OCI-LY7 (cell line): Measurements from ENCODE around the gene FBN1. TPM values are rescaled to one million over a fixed set of nuclear protein-coding genes. Genes with fewer than 3 reads are reported as not detected.

Experiments used
- BruUV-seq: library from RNA; stranded (reverse); fragments of 400-500 nt; replicated peaks from 2 replicates; lab custom pipeline; 2021; lab: Mats Ljungman, UMichigan
- CTCF ChIA-PET: fragments of 300-600 bp; sonication (Branson Sonifier 250); formaldehyde crosslinking; loops from one replicate; lab custom pipeline; 2022; ENCODE audit warnings: antibody characterized with exemption; ENCODE audit not compliant: unreplicated experiment; lab: Charles Lee
- POLR2A ChIA-PET: fragments of 300-600 bp; sonication (Branson Sonifier 250); formaldehyde crosslinking; loops from one replicate; lab custom pipeline; 2022; ENCODE audit warnings: antibody characterized with exemption; lab: Charles Lee
- DNase-seq: peaks from one replicate; pipeline ENCODE4 v3.0.0-alpha.2; 2015; ENCODE audit warnings: low spot score
- H2AFZ ChIP-seq: fragments of 200-600 bp; sonication (generic), shearing (Covaris generic); 2 replicates; pipeline ENCODE4 v1.6.1; 2014; ENCODE audit warnings: mild to moderate bottlenecking, antibody characterized with exemption, low read length, moderate library complexity
- H3K27ac ChIP-seq: fragments of 200-600 bp; sonication (generic); 2 replicates; pipeline ENCODE4 v1.5.1; 2014; ENCODE audit warnings: mixed run types, low read depth, mild to moderate bottlenecking, moderate library complexity, low read length, inconsistent platforms; ENCODE audit not compliant: poor library complexity, severe bottlenecking
- H3K36me3 ChIP-seq: fragments of 200-600 bp; sonication (generic); 2 replicates; pipeline ENCODE4 v1.6.1; 2014; ENCODE audit warnings: mild to moderate bottlenecking, antibody characterized with exemption, low read length, moderate library complexity, mixed read lengths; ENCODE audit not compliant: insufficient read depth
- H3K4me1 ChIP-seq: fragments of 200-600 bp; sonication (generic); 2 replicates; pipeline ENCODE4 v1.5.1; 2014; ENCODE audit warnings: mild to moderate bottlenecking, low read length; ENCODE audit not compliant: insufficient read depth, poor library complexity, severe bottlenecking
- H3K4me2 ChIP-seq: fragments of 200-600 bp; sonication (generic); 2 replicates; pipeline ENCODE4 v1.6.1; 2014; ENCODE audit warnings: mild to moderate bottlenecking, low read length
- H3K4me3 ChIP-seq: fragments of 200-600 bp; sonication (generic); 2 replicates; pipeline ENCODE4 v1.5.1; 2014; ENCODE audit warnings: mild to moderate bottlenecking, low read depth, low read length; ENCODE audit not compliant: poor library complexity, severe bottlenecking
- H3K79me2 ChIP-seq: fragments of 200-600 bp; sonication (generic); 2 replicates; pipeline ENCODE4 v1.6.1; 2016; ENCODE audit warnings: low read depth, mild to moderate bottlenecking, low read length, moderate library complexity, mixed read lengths; ENCODE audit not compliant: insufficient read depth
- H3K9me2 ChIP-seq: fragments of 200-600 bp; sonication (generic); 2 replicates; pipeline ENCODE4 v1.6.1; 2016; ENCODE audit warnings: mild to moderate bottlenecking, low read length, mixed read lengths; ENCODE audit not compliant: insufficient read depth
- H3K9me3 ChIP-seq: fragments of 200-600 bp; sonication (generic); 2 replicates; pipeline ENCODE4 v1.6.1; 2014; ENCODE audit warnings: mild to moderate bottlenecking, mixed run types, low read length, mixed read lengths
- H4K20me1 ChIP-seq: fragments of 200-600 bp; sonication (generic); 2 replicates; pipeline ENCODE4 v1.6.1; 2014; ENCODE audit warnings: mild to moderate bottlenecking, antibody characterized with exemption, low read length, moderate library complexity, mixed read lengths; ENCODE audit not compliant: insufficient read depth
- EZH2phosphoT487 ChIP-seq: fragments of 200-600 bp; sonication (generic); IDR thresholded peaks from 2 replicates; pipeline ENCODE4 v1.6.1; 2018; ENCODE audit warnings: low read depth, borderline replicate concordance, mild to moderate bottlenecking, mixed run types, antibody characterized with exemption, low read length, moderate library complexity, mixed read lengths
- intact Hi-C: fragments of 100-400 bp; cut with micrococcal nuclease; formaldehyde crosslinking; loops from one replicate; pipeline ENCODE4 v1.10.0; 2022; ENCODE audit not compliant: unreplicated experiment
- total RNA-seq, 2 experiments: library from RNA; depleted of rRNA in 1 of 2; stranded (reverse); fragments of >200 nt in 1 of 2; shearing (Covaris generic) in 1 of 2; gene quantifications; 2 replicates each; pipeline ENCODE4 v1.2.3, GENCODE V29; 2014 to 2022
- TF ChIP-seq, protein P1 (sequence below): fragments of 200-600 bp; sonication (generic); conservative IDR thresholded peaks from 2 replicates; pipeline ENCODE4 v1.5.1; 2014; ENCODE audit warnings: mild to moderate bottlenecking, antibody characterized with exemption, low read length, moderate library complexity, mixed read lengths

The FBN1 gene
- total RNA-seq, 2 experiments from 2014 or later: 0.68 to 1.0 TPM

DNA sequence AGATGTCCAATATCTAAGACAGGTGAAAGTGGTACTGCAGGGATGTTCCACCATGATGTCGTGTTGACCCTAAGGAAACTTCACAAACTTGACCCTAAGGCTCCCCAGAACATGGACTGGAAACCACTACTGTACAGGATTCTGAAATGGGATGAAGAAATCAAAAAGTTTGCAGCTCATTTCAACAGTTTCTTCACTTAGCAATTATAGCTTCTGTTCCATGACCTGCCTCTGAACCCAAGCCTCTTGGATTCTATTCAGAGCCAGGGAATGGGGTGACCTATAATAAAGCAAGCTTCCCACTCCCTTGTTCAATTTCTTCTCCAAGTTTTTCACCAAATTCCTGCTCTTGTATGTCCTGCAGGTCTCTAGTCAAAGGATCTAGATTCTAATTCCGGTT is 273.5 kb downstream of the FBN1 start:
- ChIA-PET CTCF (no interaction called here), POLR2A (interaction anchor here (0.6 to 0.9 kb wide), 2 partner anchors 36 to 1391 kb away, joined by 3 read pairs; no protein-coding TSS in a partner anchor)
- H3K9me2 ChIP-seq: no peaks in the 10 kb centered on the region
- H3K36me3 ChIP-seq: no peaks in the 10 kb centered on the region
- H2AFZ ChIP-seq: no peak overlapping the region
- BruUV-seq: no TSS peak
- H3K4me1 ChIP-seq: no peaks in the 10 kb centered on the region
- H3K4me2 ChIP-seq: no peak overlapping the region
- H4K20me1 ChIP-seq: no peaks in the 10 kb centered on the region
- no peaks in the 10 kb centered on the region for H3K79me2 ChIP-seq
- H3K27ac ChIP-seq: no peak overlapping the region
- H3K9me3 ChIP-seq: no peaks in the 10 kb centered on the region
- intact Hi-C loops: no loop called here
- TF ChIP-seq EZH2phosphoT487: no peak
- TF ChIP-seq, protein P1, sequence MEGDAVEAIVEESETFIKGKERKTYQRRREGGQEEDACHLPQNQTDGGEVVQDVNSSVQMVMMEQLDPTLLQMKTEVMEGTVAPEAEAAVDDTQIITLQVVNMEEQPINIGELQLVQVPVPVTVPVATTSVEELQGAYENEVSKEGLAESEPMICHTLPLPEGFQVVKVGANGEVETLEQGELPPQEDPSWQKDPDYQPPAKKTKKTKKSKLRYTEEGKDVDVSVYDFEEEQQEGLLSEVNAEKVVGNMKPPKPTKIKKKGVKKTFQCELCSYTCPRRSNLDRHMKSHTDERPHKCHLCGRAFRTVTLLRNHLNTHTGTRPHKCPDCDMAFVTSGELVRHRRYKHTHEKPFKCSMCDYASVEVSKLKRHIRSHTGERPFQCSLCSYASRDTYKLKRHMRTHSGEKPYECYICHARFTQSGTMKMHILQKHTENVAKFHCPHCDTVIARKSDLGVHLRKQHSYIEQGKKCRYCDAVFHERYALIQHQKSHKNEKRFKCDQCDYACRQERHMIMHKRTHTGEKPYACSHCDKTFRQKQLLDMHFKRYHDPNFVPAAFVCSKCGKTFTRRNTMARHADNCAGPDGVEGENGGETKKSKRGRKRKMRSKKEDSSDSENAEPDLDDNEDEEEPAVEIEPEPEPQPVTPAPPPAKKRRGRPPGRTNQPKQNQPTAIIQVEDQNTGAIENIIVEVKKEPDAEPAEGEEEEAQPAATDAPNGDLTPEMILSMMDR: no peak
- no peak for DNase-seq
- H3K4me3 ChIP-seq: no peak overlapping the region

DNA sequence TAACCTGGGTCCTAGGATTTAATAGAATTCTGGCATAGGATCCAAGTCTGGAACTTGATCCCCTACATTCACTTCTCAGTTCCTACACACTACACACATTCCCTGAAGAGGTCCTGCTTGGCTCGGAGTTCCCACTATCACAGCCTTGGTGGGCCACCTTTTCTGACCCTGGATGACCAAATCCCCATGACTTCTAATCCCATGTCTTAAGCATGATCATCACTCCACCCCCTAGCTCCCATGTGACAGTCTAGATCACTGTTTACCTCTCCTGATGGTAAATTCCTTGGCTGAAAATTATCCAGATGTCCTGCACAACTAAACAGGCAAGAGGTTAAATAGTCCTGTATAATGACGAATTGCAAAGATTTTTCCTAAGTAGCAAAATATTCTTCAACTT is 274.0 kb downstream of the FBN1 start:
- Histone ChIP-seq H3K36me3 (no peaks in the 10 kb centered on the region), H3K4me2 (no peak overlapping the region), H2AFZ (no peak overlapping the region), H3K27ac (no peak overlapping the region), H3K9me3 (no peaks in the 10 kb centered on the region), H3K4me1 (no peaks in the 10 kb centered on the region), H3K4me3 (no peak overlapping the region), H4K20me1 (no peaks in the 10 kb centered on the region), H3K9me2 (no peaks in the 10 kb centered on the region), H3K79me2 (no peaks in the 10 kb centered on the region)
- ChIA-PET POLR2A (interaction anchor here (0.6 to 0.9 kb wide), 2 partner anchors 36 to 1391 kb away, joined by 3 read pairs; no protein-coding TSS in a partner anchor), CTCF (no interaction called here)
- BruUV-seq: no TSS peak
- intact Hi-C loops: no loop called here
- no peak for TF ChIP-seq EZH2phosphoT487
- no peak for DNase-seq

DNA sequence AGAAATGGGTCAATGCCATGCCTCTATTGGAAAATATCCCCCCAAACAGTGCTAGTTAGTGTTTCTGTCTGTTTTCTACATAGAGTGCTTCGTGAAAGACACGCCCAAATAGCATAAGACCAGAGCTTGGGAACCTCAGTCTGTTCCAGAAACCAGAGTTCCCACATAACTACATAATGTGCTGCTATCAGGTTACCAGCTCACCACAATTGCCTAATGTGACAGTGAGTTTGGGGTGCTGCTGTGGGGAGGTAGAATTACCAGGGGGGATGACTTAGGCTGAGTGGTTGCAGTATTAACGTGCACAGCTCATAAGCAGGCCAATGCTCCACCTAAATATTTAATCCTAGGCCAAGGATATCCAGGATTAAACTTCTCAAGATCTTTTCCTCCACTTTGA is 275.0 kb downstream of the FBN1 start:
- no peak overlapping the region for H3K4me3 ChIP-seq
- H2AFZ ChIP-seq: no peak overlapping the region
- H3K9me2 ChIP-seq: no peaks in the 10 kb centered on the region
- no peak for DNase-seq
- no peak overlapping the region for H3K27ac ChIP-seq
- CTCF ChIA-PET: no interaction called here
- H3K4me2 ChIP-seq: no peak overlapping the region
- H3K36me3 ChIP-seq: no peaks in the 10 kb centered on the region
- no peaks in the 10 kb centered on the region for H3K9me3 ChIP-seq
- H4K20me1 ChIP-seq: no peaks in the 10 kb centered on the region
- no peak for TF ChIP-seq EZH2phosphoT487
- TF ChIP-seq, protein P1: no peak
- no peaks in the 10 kb centered on the region for H3K79me2 ChIP-seq
- no peaks in the 10 kb centered on the region for H3K4me1 ChIP-seq
- intact Hi-C loops: no loop called here
- POLR2A ChIA-PET: interaction anchor here (1.0 kb wide), 1 partner anchor 9 kb away, joined by 3 read pairs; no protein-coding TSS in a partner anchor
- no TSS peak for BruUV-seq
